Naive thymus-derived CD4-positive, alpha-beta T cell (primary cell): ENCODE measurements around the gene RNF151. TPM values are rescaled to one million over a fixed set of nuclear protein-coding genes. Genes with fewer than 3 reads are reported as not detected.
"Not testable (repeated sequence)": the region's sequence is repeated elsewhere in the genome, so short reads cannot be mapped to it uniquely, and the experiment has no call there.

ENCODE experiments used
- ATAC-seq: fragments of 150-1000 bp; cut with Tn5 transposase; 2 replicates; pipeline ENCODE4 v1.10.0; 2021; ENCODE audit warnings: mild to moderate bottlenecking, moderate library complexity
- CTCF ChIA-PET: fragments of 350-600 bp; sonication (Branson Sonifier 250); formaldehyde crosslinking; loops from one replicate; lab custom pipeline; 2021; ENCODE audit warnings: antibody characterized with exemption; lab: Charles Lee
- POLR2A ChIA-PET: fragments of 350-600 bp; sonication (Branson Sonifier 250); formaldehyde crosslinking; loops from one replicate; lab custom pipeline; 2021; ENCODE audit warnings: antibody characterized with exemption, inconsistent platforms; lab: Charles Lee
- DNase-seq, 9 donors: peaks; one replicate each; pipeline versions ENCODE4 v3.0.0 to v3.0.0-alpha.2; 2020 to 2022; ENCODE audit warnings: mixed read lengths in 1 of 9
- H3K27ac ChIP-seq: one replicate; pipeline ENCODE4 v1.7.0; 2013; ENCODE audit warnings: mild to moderate bottlenecking, low read depth, low read length, moderate library complexity
- H3K27me3 ChIP-seq, 2 donors: one replicate each; pipeline ENCODE4 v1.7.0; 2013; ENCODE audit warnings: low read length in 2 of 2, mild to moderate bottlenecking in 2 of 2, moderate library complexity in 2 of 2; ENCODE audit not compliant: control insufficient read depth in 2 of 2, insufficient read depth in 2 of 2
- H3K36me3 ChIP-seq, 3 experiments: 1 replicate in 2 of 3; 2 replicates in 1 of 3; pipeline ENCODE4 v1.7.0; 2013; ENCODE audit warnings: low read length in 3 of 3, mild to moderate bottlenecking in 3 of 3, moderate library complexity in 1 of 3; ENCODE audit not compliant: insufficient read depth in 3 of 3, control insufficient read depth in 2 of 3
- H3K4me1 ChIP-seq, 2 donors: one replicate each; pipeline ENCODE4 v1.7.0; 2013; ENCODE audit warnings: low read length in 2 of 2, mild to moderate bottlenecking in 2 of 2, moderate library complexity in 1 of 2; ENCODE audit not compliant: control insufficient read depth in 2 of 2, insufficient read depth in 2 of 2
- H3K4me3 ChIP-seq: 2 replicates; pipeline ENCODE4 v1.7.0; 2013; ENCODE audit warnings: mild to moderate bottlenecking, low read length
- H3K9me3 ChIP-seq, 3 experiments: 1 replicate in 2 of 3; 2 replicates in 1 of 3; pipeline ENCODE4 v1.7.0; 2013; ENCODE audit warnings: low read length in 3 of 3; ENCODE audit not compliant: control insufficient read depth in 2 of 3
- H3K27ac Mint-ChIP-seq, 9 donors: one replicate each; pipeline ENCODE4 v1.8.0; 2020 to 2022; ENCODE audit warnings: mixed read lengths in 9 of 9, mild to moderate bottlenecking in 8 of 9, moderate library complexity in 5 of 9, inconsistent platforms in 2 of 9
- H3K27me3 Mint-ChIP-seq, 5 donors: one replicate each; pipeline ENCODE4 v1.8.0; 2021 to 2022; ENCODE audit warnings: mixed read lengths in 5 of 5, mild to moderate bottlenecking in 1 of 5
- H3K36me3 Mint-ChIP-seq, 5 donors: one replicate each; pipeline ENCODE4 v1.8.0; 2020 to 2022; ENCODE audit warnings: mixed read lengths in 5 of 5, mild to moderate bottlenecking in 3 of 5, inconsistent platforms in 1 of 5
- H3K4me1 Mint-ChIP-seq, 7 donors: one replicate each; pipeline ENCODE4 v1.8.0; 2020 to 2022; ENCODE audit warnings: mixed read lengths in 7 of 7, mild to moderate bottlenecking in 3 of 7, inconsistent platforms in 1 of 7
- H3K4me3 Mint-ChIP-seq, 10 donors: one replicate each; pipeline ENCODE4 v1.8.0; 2020 to 2022; ENCODE audit warnings: mild to moderate bottlenecking in 10 of 10, mixed read lengths in 10 of 10, moderate library complexity in 6 of 10, inconsistent platforms in 2 of 10
- H3K9me3 Mint-ChIP-seq, 11 donors: one replicate each; pipeline ENCODE4 v1.8.0; 2020 to 2022; ENCODE audit warnings: mixed read lengths in 11 of 11, mild to moderate bottlenecking in 4 of 11, inconsistent platforms in 1 of 11, moderate library complexity in 1 of 11
- intact Hi-C, 2 donors: fragments of 100-400 bp; cut with micrococcal nuclease; formaldehyde crosslinking; loops; one replicate each; pipeline ENCODE4 v1.15.1; 2023
- polyA plus RNA-seq, 2 donors: library from polyadenylated mRNA; unstranded; fragments of 300-500 nt; fragmentation: Illumina TruSeq; gene quantifications; one replicate each; pipeline ENCODE4 v1.2.3, GENCODE V29; 2021
- total RNA-seq, 6 experiments: library from RNA in 5 of 6; stranded (reverse) in 5 of 6; gene quantifications; 1 replicate in 5 of 6; 2 replicates in 1 of 6; pipeline ENCODE4 v1.2.3 and lab custom pipeline; 2021 to 2026

RNF151 gene
- total and polyA plus RNA-seq, 7 experiments from 2014 or later, result 0.51 TPM; not detected in 6

DNA sequence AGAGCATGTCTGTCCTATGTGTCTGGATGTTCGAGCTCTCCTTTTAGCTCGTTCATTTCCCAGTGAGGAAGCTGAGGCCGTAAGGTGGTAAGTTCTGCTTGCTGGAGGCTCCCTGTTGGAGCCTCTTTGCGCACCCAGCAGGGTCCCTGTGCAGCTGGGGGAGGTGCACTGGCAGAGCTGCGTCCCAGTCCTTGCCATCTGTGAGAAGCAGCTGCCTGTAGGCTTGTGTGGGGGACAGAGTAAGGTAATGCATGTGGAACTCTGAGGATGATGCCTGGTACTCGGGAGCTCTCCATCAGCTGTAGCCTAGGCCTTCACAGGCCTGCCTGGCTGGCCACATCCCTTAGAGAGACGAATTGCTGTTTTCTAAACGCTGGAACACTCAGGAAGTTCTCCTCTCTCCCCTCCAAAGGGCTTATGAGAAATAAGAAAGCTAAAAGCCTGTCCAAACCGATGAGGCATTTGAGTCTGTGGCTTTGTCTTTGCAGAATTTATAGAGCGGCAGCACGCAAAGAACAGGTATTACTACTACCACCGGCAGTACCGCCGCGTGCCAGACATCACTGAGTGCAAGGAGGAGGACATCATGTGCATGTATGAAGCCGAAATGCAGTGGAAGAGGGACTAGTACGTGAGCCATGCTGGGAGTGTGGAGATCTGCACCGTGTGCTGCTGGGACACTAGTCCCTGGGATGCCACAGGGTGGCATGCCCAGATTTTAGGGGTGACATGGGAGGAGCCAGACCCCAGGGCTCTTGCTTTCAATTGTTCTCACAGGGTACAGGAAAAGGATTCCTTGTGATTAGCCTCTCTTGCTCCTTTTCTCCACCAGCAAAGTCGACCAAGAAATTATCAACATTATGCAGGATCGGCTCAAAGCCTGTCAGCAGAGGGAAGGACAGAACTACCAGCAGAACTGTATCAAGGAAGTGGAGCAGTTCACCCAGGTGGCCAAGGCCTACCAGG is 5.7 kb upstream of the RNF151 start:
- Mint-ChIP-seq H3K36me3 (peaks cover 3 to 25% (median 10%) of the 10 kb centered on the region in 5 donors), H3K27me3 (peaks cover 0 to 2% (median 0%) of the 10 kb centered on the region in 5 donors), H3K4me1 (peaks cover 21 to 48% (median 32%) of the 10 kb centered on the region in 7 donors), H3K4me3 (peak overlapping the region; percentile 85 to 97 (median 91)), H3K9me3 (peaks cover 0 to 3% (median 0%) of the 10 kb centered on the region in 11 donors), H3K27ac (peak overlapping the region; percentile 82 to 95 (median 90))
- Histone ChIP-seq H3K4me1 (peaks cover 31 to 45% of the 10 kb centered on the region in 2 donors), H3K36me3 (peaks cover 8 to 26% (median 10%) of the 10 kb centered on the region in 3 experiments), H3K4me3 (peak overlapping the region; percentile 86), H3K27ac (peak overlapping the region; percentile 92), H3K27me3 (no peaks in the 10 kb centered on the region), H3K9me3 (no peaks in the 10 kb centered on the region)
- ATAC-seq (no peak), DNase-seq (no peak)
- intact Hi-C loops, result loop anchor here (5.0 to 10.0 kb wide), 2 partner anchors 346 to 551 kb away; partner anchors contain the start of genes ATP6V0C (in 1 of the 2), CRAMP1 (in 1 of the 2) and IFT140 (in 1 of the 2)
- ChIA-PET POLR2A (interaction anchor here (0.8 to 3.4 kb wide), 12 partner anchors 10 to 194 kb away, joined by 3 to 38 read pairs (median 3); partner anchors contain the start of genes MSRB1, NOXO1, TBL3 and TRAF7), CTCF (interaction anchor here (1.2 kb wide), 1 partner anchor 9 kb away, joined by 5 read pairs; no protein-coding TSS in a partner anchor)

DNA sequence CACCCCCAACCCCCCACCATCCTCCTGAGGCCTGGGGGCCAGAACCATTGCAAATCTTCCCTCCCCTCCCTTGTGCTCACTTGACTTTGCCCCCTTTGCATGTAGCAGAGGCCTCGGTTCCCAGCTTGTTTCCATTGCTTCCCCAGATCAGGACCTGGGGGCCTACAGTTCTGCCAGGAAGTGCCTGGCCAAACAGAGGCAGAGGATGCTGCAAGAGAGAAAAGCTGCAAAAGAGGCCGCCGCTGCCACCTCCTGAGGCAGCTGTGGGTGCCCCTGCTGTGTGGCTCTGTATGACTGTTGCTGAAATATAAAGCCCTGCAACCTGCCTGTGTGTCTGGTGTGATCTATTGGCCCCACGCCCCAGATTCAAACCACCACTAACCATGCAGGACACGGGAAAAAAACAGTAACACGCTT is 5.0 kb upstream of the RNF151 start:
- no peak overlapping the region for H3K4me3 ChIP-seq
- H3K27me3 ChIP-seq, result no peaks in the 10 kb centered on the region
- Mint-ChIP-seq H3K4me1 (peaks cover 21 to 49% (median 32%) of the 10 kb centered on the region in 7 donors), H3K27ac (peak overlapping the region in 4 of 9 donors; percentile 64 to 88 (median 79)), H3K9me3 (peaks cover 0 to 3% (median 0%) of the 10 kb centered on the region in 11 donors), H3K36me3 (peaks cover 3 to 25% (median 10%) of the 10 kb centered on the region in 5 donors), H3K4me3 (peak overlapping the region in 6 of 10 donors; percentile 16 to 97 (median 40)), H3K27me3 (peaks cover 0 to 2% (median 0%) of the 10 kb centered on the region in 5 donors)
- no peak overlapping the region for H3K27ac ChIP-seq
- ChIA-PET CTCF (no interaction called here), POLR2A (interaction anchor here (1.3 to 3.4 kb wide), 7 partner anchors 9 to 193 kb away, joined by 3 to 38 read pairs (median 7); partner anchors contain the start of genes MSRB1, NOXO1, TBL3 and TRAF7)
- H3K4me1 ChIP-seq, result peaks cover 31 to 45% of the 10 kb centered on the region in 2 donors
- no peak for DNase-seq
- H3K9me3 ChIP-seq, result no peaks in the 10 kb centered on the region
- intact Hi-C loops, result loop anchor here (5.0 to 10.0 kb wide), 2 partner anchors 347 to 551 kb away; partner anchors contain the start of genes ATP6V0C (in 1 of the 2), CRAMP1 (in 1 of the 2) and IFT140 (in 1 of the 2)
- no peak for ATAC-seq
- peaks cover 8 to 26% (median 10%) of the 10 kb centered on the region in 3 experiments for H3K36me3 ChIP-seq

DNA sequence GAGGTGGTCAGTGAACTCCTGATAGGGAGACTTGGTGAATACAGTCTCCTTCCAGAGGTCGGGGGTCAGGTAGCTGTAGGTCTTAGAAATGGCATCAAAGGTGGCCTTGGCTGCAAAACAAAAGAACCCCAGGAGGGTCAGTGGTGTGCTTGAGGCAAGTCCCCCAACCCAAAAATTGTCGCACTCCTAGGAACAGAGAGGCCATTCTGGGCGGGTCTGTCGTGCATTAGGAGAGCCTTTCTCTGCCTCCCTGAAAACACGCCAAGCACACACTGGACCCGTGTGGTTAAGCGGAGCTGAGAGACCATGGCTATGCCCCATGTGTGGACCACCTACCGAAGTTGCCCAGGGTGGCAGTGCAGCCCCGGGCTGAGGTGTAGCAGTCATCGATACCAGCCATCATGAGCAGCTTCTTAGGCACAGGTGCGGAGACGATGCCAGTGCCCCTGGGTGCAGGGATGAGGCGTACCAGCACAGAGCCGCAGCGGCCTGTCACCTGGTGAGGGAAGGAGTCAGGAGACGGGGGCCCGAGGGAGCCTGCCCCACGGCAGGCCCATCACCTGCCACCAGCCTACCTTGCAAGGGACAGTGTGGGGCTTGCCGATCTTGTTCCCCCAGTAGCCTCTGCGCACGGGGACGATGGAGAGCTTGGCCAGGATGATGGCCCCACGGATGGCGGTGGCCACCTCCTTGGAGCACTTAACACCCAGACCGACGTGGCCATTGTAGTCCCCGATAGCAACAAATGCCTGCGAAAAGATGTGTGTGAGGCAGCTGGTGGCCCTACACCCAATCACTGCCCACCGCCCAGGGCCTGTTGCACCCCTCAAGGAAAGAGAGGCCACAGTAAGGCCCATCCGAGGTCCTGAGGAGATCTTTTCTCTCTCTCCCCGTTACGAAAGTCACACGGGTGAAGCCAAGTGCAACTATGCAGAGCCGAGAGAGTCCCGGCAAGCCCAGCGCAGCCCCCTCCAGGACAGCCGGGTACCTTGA is 4.2 kb upstream of the RNF151 start:
- ATAC-seq, H3K27me3 Mint-ChIP-seq, H3K9me3 ChIP-seq, H3K9me3 Mint-ChIP-seq, CTCF ChIA-PET, DNase-seq, H3K27me3 ChIP-seq, H3K4me3 ChIP-seq: not testable (repeated sequence)
- POLR2A ChIA-PET, result interaction anchor here (1.4 to 3.0 kb wide), 6 partner anchors 9 to 193 kb away, joined by 3 to 61 read pairs (median 8); partner anchors contain the start of genes GFER, NOXO1, TBL3 and TRAF7
- Histone ChIP-seq H3K27ac (peak overlapping the region; percentile 100), H3K36me3 (peaks cover 8 to 26% (median 10%) of the 10 kb centered on the region in 3 experiments), H3K4me1 (peaks cover 31 to 45% of the 10 kb centered on the region in 2 donors)
- Mint-ChIP-seq H3K36me3 (peaks cover 3 to 25% (median 10%) of the 10 kb centered on the region in 5 donors), H3K27ac (peak overlapping the region in 7 of 9 donors; percentile 47 to 97 (median 96)), H3K4me1 (peaks cover 21 to 49% (median 32%) of the 10 kb centered on the region in 7 donors), H3K4me3 (peak overlapping the region; percentile 51 to 97 (median 92))
- intact Hi-C loops, result loop anchor here (5.0 to 10.0 kb wide), 2 partner anchors 348 to 550 kb away; partner anchors contain the start of genes ATP6V0C (in 1 of the 2), CRAMP1 (in 1 of the 2) and IFT140 (in 1 of the 2)

DNA sequence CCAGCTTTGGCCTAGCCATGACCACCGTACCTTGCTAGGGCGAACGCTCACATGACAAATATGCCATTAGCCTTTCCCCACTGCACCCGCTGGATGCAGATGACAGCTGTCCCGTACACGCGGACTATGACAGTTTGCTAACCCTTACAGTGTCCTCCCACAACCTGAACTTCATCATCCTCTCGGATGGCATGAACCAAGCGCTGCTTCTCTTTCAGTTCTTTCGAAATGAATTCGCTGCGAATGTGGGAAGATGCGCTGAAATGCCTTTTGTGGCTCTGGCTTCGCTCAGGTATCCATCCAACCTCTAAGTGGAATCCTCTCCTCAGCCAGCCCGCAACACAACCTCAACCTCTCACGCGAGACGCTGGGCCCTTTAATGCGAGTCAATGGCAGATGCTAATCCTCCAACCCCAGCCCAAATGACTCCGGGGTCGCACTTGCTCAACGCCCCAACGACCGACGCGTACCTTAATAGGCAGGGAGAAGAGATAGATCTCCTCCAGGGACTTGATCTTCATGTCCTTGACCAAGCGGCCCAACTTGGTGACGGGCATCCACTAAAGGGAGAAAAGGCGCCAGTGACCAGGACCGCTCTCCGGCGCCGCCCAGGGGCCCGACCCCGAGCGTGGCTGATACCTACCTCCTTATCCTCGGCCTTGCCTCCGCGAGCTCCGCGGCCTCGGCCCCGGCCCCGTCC is 2.7 kb upstream of the RNF151 start:
- H3K4me3 ChIP-seq, result peak overlapping the region; percentile 81
- POLR2A ChIA-PET, result interaction anchor here (0.6 to 3.5 kb wide), 37 partner anchors 8 to 1584 kb away, joined by 3 to 61 read pairs (median 5); partner anchors contain the start of genes AMDHD2, CEMP1, FAHD1 and GFER
- DNase-seq (peak in 1 of 9 donors; percentile 51), ATAC-seq (peak; percentile 24)
- H3K27ac ChIP-seq, result peak overlapping the region; percentile 100
- intact Hi-C loops, result loop anchor here (1.0 to 10.0 kb wide), 11 partner anchors 8 to 1283 kb away; partner anchors contain the start of genes TBL3 (in 2 of the 2), ZNF598 (in 2 of the 2), ATP6V0C (in 1 of the 2) and CRAMP1 (in 1 of the 2)
- CTCF ChIA-PET, result interaction anchor here (0.6 kb wide), 1 partner anchor 41 kb away, joined by 3 read pairs; no protein-coding TSS in a partner anchor
- Mint-ChIP-seq H3K27me3 (no peaks in the 10 kb centered on the region), H3K4me3 (peak overlapping the region; percentile 89 to 97 (median 94)), H3K27ac (peak overlapping the region; percentile 88 to 97 (median 96)), H3K4me1 (peaks cover 21 to 49% (median 32%) of the 10 kb centered on the region in 7 donors), H3K9me3 (peaks cover 0 to 3% (median 0%) of the 10 kb centered on the region in 11 donors), H3K36me3 (peaks cover 3 to 25% (median 10%) of the 10 kb centered on the region in 5 donors)
- peaks cover 8 to 26% (median 10%) of the 10 kb centered on the region in 3 experiments for H3K36me3 ChIP-seq
- no peaks in the 10 kb centered on the region for H3K27me3 ChIP-seq
- no peaks in the 10 kb centered on the region for H3K9me3 ChIP-seq
- peaks cover 27 to 43% of the 10 kb centered on the region in 2 donors for H3K4me1 ChIP-seq
